K562 (cell line): ENCODE results near the gene STEAP1B. TPM values are rescaled to one million over a fixed set of nuclear protein-coding genes. Genes with fewer than 3 reads are reported as not detected.
A peak's percentile ranks its signal among the peaks of the same experiment; 100 is the strongest.
"Not testable (repeated sequence)": the region's sequence is repeated elsewhere in the genome, so short reads cannot be mapped to it uniquely, and the experiment has no call there.

ENCODE experiments used
- ATAC-seq: fragments of 200-7000 bp; cut with Tn5 transposase; 3 replicates; pipeline ENCODE4 v1.9.1; 2020; ENCODE audit warnings: moderate library complexity
- BruUV-seq: library from RNA; stranded (reverse); fragments of 400-500 nt; replicated peaks from 2 replicates; lab custom pipeline; 2021; lab: Mats Ljungman, UMichigan
- CTCF ChIA-PET: fragments of 300-600 bp; formaldehyde crosslinking; extraction: SDS; loops from one replicate; lab custom pipeline; 2021; ENCODE audit warnings: low intra/inter-chr PET ratio; lab: Yijun Ruan, JAX
- POLR2A ChIA-PET: fragments of 300-600, 350-650 bp; sonication (Branson Sonifier 250); formaldehyde crosslinking; extraction: SDS; loops from one replicate; lab custom pipeline; 2021; ENCODE audit warnings: antibody characterized with exemption, inconsistent platforms; lab: Yijun Ruan, JAX
- DNase-seq, 4 experiments: peaks; one replicate each; pipeline versions ENCODE4 v3.0.0 to v3.0.0-alpha.2; 2011 to 2018; ENCODE audit warnings: low spot score in 3 of 4, mixed read lengths in 3 of 4; ENCODE audit errors: extremely low read depth in 1 of 4
- FAIRE-seq: peaks from 2 replicates; lab custom pipeline; 2011; peaks lifted over from hg19 to GRCh38; lab: Jason Lieb, UNC
- H2AFZ ChIP-seq: 2 replicates; pipeline ENCODE4 v1.6.0; 2011; ENCODE audit warnings: low read depth, low read length, control low read depth, inconsistent platforms
- H3K27ac ChIP-seq: fragments of 200-600 bp; 3 replicates; pipeline ENCODE4 v1.8.0; 2011; ENCODE audit warnings: low read depth, mild to moderate bottlenecking, control low read depth, inconsistent platforms, low read length, moderate library complexity, mixed read lengths; ENCODE audit errors: extremely low read depth
- H3K27me3 ChIP-seq, 2 experiments: fragments of 300-600 bp in 1 of 2; 2 replicates in 1 of 2; 3 replicates in 1 of 2; pipeline versions ENCODE4 v1.6.0 to v1.8.0; 2011; ENCODE audit warnings: inconsistent platforms in 2 of 2, low read length in 2 of 2, mild to moderate bottlenecking in 1 of 2, mixed read lengths in 1 of 2, moderate library complexity in 1 of 2; ENCODE audit not compliant: control insufficient read depth in 2 of 2, insufficient read depth in 2 of 2
- H3K36me3 ChIP-seq: fragments of 300-600 bp; 3 replicates; pipeline ENCODE4 v1.8.0; 2011; ENCODE audit warnings: mild to moderate bottlenecking, low read length, inconsistent platforms; ENCODE audit not compliant: control insufficient read depth, insufficient read depth
- H3K4me1 ChIP-seq, 2 experiments: fragments of 200-600 bp in 1 of 2; replicated peaks in 1 of 2; 2 replicates in 1 of 2; 3 replicates in 1 of 2; pipeline versions ENCODE4 v1.5.1 to v1.8.0; 2011; ENCODE audit warnings: inconsistent platforms in 2 of 2, low read length in 2 of 2, mild to moderate bottlenecking in 1 of 2, mixed read lengths in 1 of 2, moderate library complexity in 1 of 2; ENCODE audit not compliant: control insufficient read depth in 2 of 2, insufficient read depth in 2 of 2
- H3K4me2 ChIP-seq: 2 replicates; pipeline ENCODE4 v1.6.1; 2011; ENCODE audit warnings: low read length, control low read depth, inconsistent platforms, mixed read lengths; ENCODE audit not compliant: insufficient read depth
- H3K4me3 ChIP-seq: fragments of 200-600 bp; sonication (generic), shearing (Covaris generic); 2 replicates; pipeline ENCODE4 v1.5.1; 2016; ENCODE audit warnings: control low read depth, inconsistent platforms
- H3K79me2 ChIP-seq: fragments of 200-600 bp; 3 replicates; pipeline ENCODE4 v1.8.0; 2011; ENCODE audit warnings: low read length, inconsistent platforms; ENCODE audit not compliant: control insufficient read depth, insufficient read depth
- H3K9ac ChIP-seq, 2 experiments: 2 replicates each; pipeline versions ENCODE4 v1.6.0 to v1.6.1; 2011; ENCODE audit warnings: low read depth in 2 of 2, low read length in 2 of 2, control low read depth in 1 of 2, inconsistent platforms in 1 of 2, mild to moderate bottlenecking in 1 of 2, mixed read lengths in 1 of 2; ENCODE audit not compliant: insufficient read depth in 1 of 2
- H3K9me1 ChIP-seq: one replicate; pipeline ENCODE4 v1.6.0; 2011; ENCODE audit warnings: inconsistent platforms, mild to moderate bottlenecking, low read length, moderate library complexity; ENCODE audit not compliant: control insufficient read depth, insufficient read depth
- H3K9me3 ChIP-seq: replicated peaks from 2 replicates; pipeline ENCODE4 v1.5.1; 2011; ENCODE audit warnings: low read depth, low read length, inconsistent platforms; ENCODE audit not compliant: control insufficient read depth, insufficient read depth
- H4K20me1 ChIP-seq: replicated peaks from 2 replicates; pipeline ENCODE4 v1.6.1; 2011; ENCODE audit warnings: low read length, inconsistent platforms, mixed read lengths; ENCODE audit not compliant: control insufficient read depth, insufficient read depth
- C11orf30 ChIP-seq: fragments of 450-650 bp; IDR thresholded peaks from 2 replicates; pipeline ENCODE4 v1.6.1; 2016; ENCODE audit warnings: low read depth, mild to moderate bottlenecking
- MAFF ChIP-seq: IDR thresholded peaks from 2 replicates; pipeline ENCODE4 v1.6.1; 2012; ENCODE audit warnings: low read length, improper control_type of control experiment
- MAFG ChIP-seq: fragments of 450-650 bp; conservative IDR thresholded peaks from 2 replicates; pipeline ENCODE4 v1.6.1; 2016; ENCODE audit warnings: missing genetic modification characterization, missing compliant biosample characterization
- MAFK ChIP-seq: IDR thresholded peaks from 2 replicates; pipeline ENCODE4 v1.6.1; 2011; ENCODE audit warnings: low read length, improper control_type of control experiment
- NFE2L1 ChIP-seq: fragments of 450-650 bp; IDR thresholded peaks from 2 replicates; pipeline ENCODE4 v1.6.1; 2016; ENCODE audit warnings: missing genetic modification characterization, low read depth, mild to moderate bottlenecking, missing compliant biosample characterization, moderate library complexity, borderline replicate concordance
- ZNF316 ChIP-seq: fragments of 450-650 bp; IDR thresholded peaks from 2 replicates; pipeline ENCODE4 v1.6.1; 2016
- WGBS: fragments of 100-300 bp; shearing (Covaris generic); methylation state at CpG from one replicate; pipeline ENCODE4 v1.1.6; 2016; ENCODE audit warnings: low coverage, mixed read lengths; ENCODE audit not compliant: insufficient coverage; ENCODE audit errors: missing lambda C conversion rate; 5-methylcytosine and 5-hydroxymethylcytosine counted together
- in situ Hi-C: fragments of 300-500 bp; cut with MboI; formaldehyde crosslinking; loops from 4 replicates; pipeline ENCODE4 v1.15.0; 2018; ENCODE audit warnings: inconsistent platforms, mixed read lengths
- intact Hi-C: fragments of 100-400 bp; cut with micrococcal nuclease; formaldehyde crosslinking; loops from 2 replicates; pipeline ENCODE4 v1.14.2; 2022
- polyA plus RNA-seq, 8 experiments: library from polyadenylated mRNA; depleted of rRNA in 4 of 8; stranded (reverse) in 5 of 8; unstranded in 3 of 8; fragments of >200 nt; fragmentation: Nextera tagmentation in 2 of 8; fragmentation: Illumina TruSeq in 1 of 8; extraction: Ambion mirVana in 2 of 8; extraction: Trizol in 1 of 8; gene quantifications; 2 replicates each; pipeline versions ENCODE4 v1.2.1 to v1.2.3, GENCODE V29; 2011 to 2014; ENCODE audit warnings: inconsistent platforms in 1 of 8, missing spikeins in 1 of 8
- total RNA-seq, 7 experiments: library from RNA; depleted of rRNA in 6 of 7; stranded (reverse); fragments of >200 nt in 6 of 7; fragmentation: Illumina TruSeq in 2 of 7; extraction: Trizol in 2 of 7; gene quantifications; 2 replicates each; pipeline versions ENCODE4 v1.2.1 to v1.2.3, GENCODE V29; 2011 to 2021; ENCODE audit warnings: low replicate concordance in 1 of 7
- TF ChIP-seq, protein P1 (sequence below), 3 experiments: fragments of 200-800 bp in 1 of 3; sonication (Bioruptor generic) in 1 of 3; sonication (generic) in 1 of 3; formaldehyde crosslinking in 1 of 3; IDR thresholded peaks; 2 replicates each; pipeline versions ENCODE4 v1.6.1 to v1.8.0; 2016 to 2022; ENCODE audit warnings: mild to moderate bottlenecking in 2 of 3, missing compliant biosample characterization in 2 of 3, missing genetic modification characterization in 2 of 3, missing genetic modification reagents in 1 of 3

Gene STEAP1B
- total and polyA plus RNA-seq, 9 of the 15 experiments (the other 6 are each of a cell fraction or from before 2014, with no cell fraction given): 20.0 to 38.5 (median 30.6) TPM

DNA sequence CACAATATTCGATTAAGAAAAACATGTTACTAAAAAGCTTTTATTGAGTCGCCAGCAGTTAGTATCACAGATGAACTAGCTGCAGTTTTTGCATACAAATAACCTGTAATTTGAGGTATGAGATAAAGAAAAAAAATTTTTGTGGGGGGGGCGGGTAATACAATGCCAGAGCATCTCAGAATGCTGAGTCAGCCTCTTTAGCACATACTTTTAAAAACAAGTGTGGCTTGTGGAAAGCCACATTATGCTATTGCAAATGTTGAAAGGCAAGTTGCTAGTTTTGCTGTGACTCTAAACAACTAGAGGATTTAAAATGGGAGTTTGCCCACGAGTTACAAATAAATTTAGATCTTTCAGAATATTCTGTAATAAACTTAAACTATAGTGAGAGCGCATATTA is 2.1 kb upstream of the STEAP1B start:
- DNase-seq, H3K4me2 ChIP-seq, intact Hi-C loops, H3K9me1 ChIP-seq, H3K36me3 ChIP-seq, H3K9ac ChIP-seq, BruUV-seq, in situ Hi-C loops, ATAC-seq, H3K27ac ChIP-seq, H3K27me3 ChIP-seq, POLR2A ChIA-PET, H3K4me1 ChIP-seq, H4K20me1 ChIP-seq, H3K9me3 ChIP-seq, H3K4me3 ChIP-seq, H2AFZ ChIP-seq: not testable (repeated sequence)
- 41% methylated on average over 5 of the region's 5 CpGs for WGBS
- H3K79me2 ChIP-seq: peaks cover 15% of the 10 kb centered on the region
- peak; percentile 15 for FAIRE-seq
- CTCF ChIA-PET: interaction anchor here (2.5 kb wide), 1 partner anchor 392 kb away, joined by 10 read pairs; no protein-coding TSS in a partner anchor
- TF ChIP-seq C11orf30 (peak; percentile 94), NFE2L1 (tag) (0 out of 2 replicates have a peak, but pooled peaks have one; percentile 10), MAFK (peak; percentile 90), MAFG (tag) (peak; percentile 94), ZNF316 (peak; percentile 96), MAFF (peak; percentile 91)
- TF ChIP-seq, protein P1, sequence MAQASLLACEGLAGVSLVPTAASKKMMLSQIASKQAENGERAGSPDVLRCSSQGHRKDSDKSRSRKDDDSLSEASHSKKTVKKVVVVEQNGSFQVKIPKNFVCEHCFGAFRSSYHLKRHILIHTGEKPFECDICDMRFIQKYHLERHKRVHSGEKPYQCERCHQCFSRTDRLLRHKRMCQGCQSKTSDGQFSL (CRISPR knock-in tag; IDR thresholded peaks at IDR 0.05): not testable (repeated sequence)
- TF ChIP-seq, protein P1 (tag; IDR thresholded peaks at IDR 0.05): 0 out of 4 replicates have a peak, but pooled peaks of 1 of the 2 experiments have one; percentile 42
